DOHH2 (cell line): ENCODE results near the gene UMAD1.

Source experiments
- H3F3A ChIP-seq: fragments of 200-600 bp; sonication (generic), shearing (Covaris generic); 2 replicates; pipeline ENCODE4 v1.6.0; 2016; ENCODE audit warnings: antibody characterized with exemption, mild to moderate bottlenecking; ENCODE audit not compliant: control insufficient read depth, insufficient read depth
- H3K27ac ChIP-seq: fragments of 200-600 bp; sonication (generic); 2 replicates; pipeline ENCODE4 v1.5.1; 2014; ENCODE audit warnings: low read depth, mild to moderate bottlenecking, low read length, moderate library complexity
- H3K27me3 ChIP-seq: fragments of 200-600 bp; sonication (generic); 2 replicates; pipeline ENCODE4 v1.6.1; 2014; ENCODE audit warnings: mild to moderate bottlenecking, low read length, mixed read lengths; ENCODE audit not compliant: control insufficient read depth
- H3K36me3 ChIP-seq: fragments of 200-600 bp; sonication (generic); 2 replicates; pipeline ENCODE4 v1.6.1; 2014; ENCODE audit warnings: mild to moderate bottlenecking, low read length, moderate library complexity, mixed read lengths; ENCODE audit not compliant: control insufficient read depth
- H3K4me1 ChIP-seq: fragments of 200-600 bp; sonication (generic); 2 replicates; pipeline ENCODE4 v1.6.1; 2014; ENCODE audit warnings: mild to moderate bottlenecking, low read length, mixed read lengths; ENCODE audit not compliant: control insufficient read depth
- H3K4me2 ChIP-seq: fragments of 200-600 bp; sonication (generic); 2 replicates; pipeline ENCODE4 v1.6.0; 2014; ENCODE audit warnings: mild to moderate bottlenecking, low read length, moderate library complexity
- H3K4me3 ChIP-seq: fragments of 200-600 bp; sonication (generic); 2 replicates; pipeline ENCODE4 v1.5.1; 2014; ENCODE audit warnings: mild to moderate bottlenecking, low read length, mixed read lengths
- H3K79me2 ChIP-seq: fragments of 200-600 bp; sonication (generic); 2 replicates; pipeline ENCODE4 v1.6.1; 2014; ENCODE audit warnings: mild to moderate bottlenecking, low read length, mixed read lengths; ENCODE audit not compliant: control insufficient read depth
- H3K9me2 ChIP-seq: fragments of 200-600 bp; sonication (generic); replicated peaks from 2 replicates; pipeline ENCODE4 v1.6.1; 2014; ENCODE audit warnings: mild to moderate bottlenecking, low read length, mixed read lengths; ENCODE audit not compliant: control insufficient read depth
- H3K9me3 ChIP-seq: fragments of 200-600 bp; sonication (generic); 2 replicates; pipeline ENCODE4 v1.6.1; 2014; ENCODE audit warnings: antibody characterized with exemption, low read length, mixed read lengths; ENCODE audit not compliant: control insufficient read depth, insufficient read depth
- H4K20me1 ChIP-seq: fragments of 200-600 bp; sonication (generic); 2 replicates; pipeline ENCODE4 v1.6.0; 2014; ENCODE audit warnings: low read depth, mild to moderate bottlenecking, antibody characterized with exemption, low read length, moderate library complexity; ENCODE audit not compliant: control insufficient read depth, insufficient read depth
- EZH2phosphoT487 ChIP-seq: fragments of 200-600 bp; sonication (generic); IDR thresholded peaks from 2 replicates; pipeline ENCODE4 v1.6.1; 2017; ENCODE audit warnings: borderline replicate concordance, mild to moderate bottlenecking, antibody characterized with exemption, low read length, moderate library complexity, mixed read lengths
- TF ChIP-seq, protein P1 (sequence below): fragments of 200-600 bp; sonication (generic); IDR thresholded peaks from one replicate; pipeline ENCODE4 v1.5.1; 2014; ENCODE audit warnings: antibody characterized with exemption, mild to moderate bottlenecking, low read depth, low read length; ENCODE audit not compliant: poor library complexity, severe bottlenecking

UMAD1 gene

DNA sequence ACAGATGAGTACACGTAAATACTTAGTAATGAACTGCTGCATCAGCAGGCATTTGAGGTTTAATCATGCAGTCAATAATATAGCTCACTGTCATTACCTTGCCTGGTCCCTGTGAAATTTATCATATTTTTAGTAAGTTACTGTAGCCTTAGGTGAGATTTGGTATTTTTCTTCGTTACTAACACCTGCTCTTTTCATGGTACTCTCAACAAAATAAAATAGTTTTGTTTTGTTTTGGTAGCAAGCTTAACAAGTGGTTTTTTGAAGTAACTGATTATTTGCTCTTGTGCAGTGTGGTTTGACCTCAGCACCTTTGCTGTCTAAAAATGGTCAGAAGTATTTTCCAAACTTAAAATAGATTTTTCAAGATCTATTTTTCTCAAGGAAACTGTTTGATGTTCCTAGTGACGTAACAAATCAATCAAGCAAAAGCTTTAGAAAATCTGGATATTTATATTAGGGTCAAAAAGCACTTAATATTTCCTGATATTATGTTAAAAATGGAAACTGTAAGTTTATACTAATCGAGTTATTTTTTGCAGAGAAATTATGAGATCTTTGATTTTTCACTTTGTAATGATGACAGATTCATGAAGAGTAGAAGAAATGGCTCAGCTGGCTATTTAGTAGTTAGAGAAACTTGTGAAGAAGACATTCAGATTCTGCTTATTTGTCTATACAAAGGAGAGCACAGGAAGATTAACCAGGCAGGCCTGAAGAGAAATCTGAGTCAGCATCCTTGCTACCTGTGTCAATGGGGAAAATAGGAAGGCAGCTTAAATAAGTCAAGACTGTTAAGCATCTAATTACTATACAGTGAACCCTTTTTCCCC, 98.9 kb downstream of the UMAD1 start:
- H3K4me1 ChIP-seq, result peaks cover 16% of the 10 kb centered on the region
- no peak overlapping the region for H3K27ac ChIP-seq
- H4K20me1 ChIP-seq, result no peaks in the 10 kb centered on the region
- no peaks in the 10 kb centered on the region for H3K27me3 ChIP-seq
- H3K4me3 ChIP-seq, result no peak overlapping the region
- H3K9me2 ChIP-seq, result no peaks in the 10 kb centered on the region
- H3K4me2 ChIP-seq, result no peak overlapping the region
- TF ChIP-seq, protein P1, sequence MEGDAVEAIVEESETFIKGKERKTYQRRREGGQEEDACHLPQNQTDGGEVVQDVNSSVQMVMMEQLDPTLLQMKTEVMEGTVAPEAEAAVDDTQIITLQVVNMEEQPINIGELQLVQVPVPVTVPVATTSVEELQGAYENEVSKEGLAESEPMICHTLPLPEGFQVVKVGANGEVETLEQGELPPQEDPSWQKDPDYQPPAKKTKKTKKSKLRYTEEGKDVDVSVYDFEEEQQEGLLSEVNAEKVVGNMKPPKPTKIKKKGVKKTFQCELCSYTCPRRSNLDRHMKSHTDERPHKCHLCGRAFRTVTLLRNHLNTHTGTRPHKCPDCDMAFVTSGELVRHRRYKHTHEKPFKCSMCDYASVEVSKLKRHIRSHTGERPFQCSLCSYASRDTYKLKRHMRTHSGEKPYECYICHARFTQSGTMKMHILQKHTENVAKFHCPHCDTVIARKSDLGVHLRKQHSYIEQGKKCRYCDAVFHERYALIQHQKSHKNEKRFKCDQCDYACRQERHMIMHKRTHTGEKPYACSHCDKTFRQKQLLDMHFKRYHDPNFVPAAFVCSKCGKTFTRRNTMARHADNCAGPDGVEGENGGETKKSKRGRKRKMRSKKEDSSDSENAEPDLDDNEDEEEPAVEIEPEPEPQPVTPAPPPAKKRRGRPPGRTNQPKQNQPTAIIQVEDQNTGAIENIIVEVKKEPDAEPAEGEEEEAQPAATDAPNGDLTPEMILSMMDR, result no peak
- TF ChIP-seq EZH2phosphoT487, result no peak
- H3K79me2 ChIP-seq, result no peaks in the 10 kb centered on the region
- H3K36me3 ChIP-seq, result no peaks in the 10 kb centered on the region
- H3F3A ChIP-seq, result no peaks in the 10 kb centered on the region
- no peaks in the 10 kb centered on the region for H3K9me3 ChIP-seq

DNA sequence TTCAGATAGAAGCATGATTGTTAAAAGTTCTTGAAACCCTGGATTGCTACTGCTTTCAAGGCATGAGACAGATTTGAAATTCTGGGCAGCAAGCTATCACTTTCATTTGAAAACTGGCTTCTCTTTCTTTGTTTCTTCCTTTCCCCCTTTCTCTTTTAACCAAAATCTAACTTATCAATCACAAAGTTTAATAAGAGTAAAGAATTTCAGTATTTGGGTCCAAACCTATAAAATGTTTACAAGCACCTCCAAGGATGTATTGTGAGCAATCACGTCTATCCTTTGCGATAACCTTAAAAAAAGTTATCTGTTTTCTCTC, 99.4 kb downstream of the UMAD1 start:
- TF ChIP-seq EZH2phosphoT487, result no peak
- TF ChIP-seq, protein P1, result no peak
- H3K4me1 ChIP-seq, result peaks cover 13% of the 10 kb centered on the region
- no peaks in the 10 kb centered on the region for H3K9me3 ChIP-seq
- no peaks in the 10 kb centered on the region for H4K20me1 ChIP-seq
- no peak overlapping the region for H3K4me2 ChIP-seq
- H3K27ac ChIP-seq, result no peak overlapping the region
- H3K4me3 ChIP-seq, result no peak overlapping the region
- no peaks in the 10 kb centered on the region for H3K27me3 ChIP-seq
- H3F3A ChIP-seq, result no peaks in the 10 kb centered on the region
- H3K9me2 ChIP-seq, result no peaks in the 10 kb centered on the region
- H3K36me3 ChIP-seq, result no peaks in the 10 kb centered on the region
- H3K79me2 ChIP-seq, result no peaks in the 10 kb centered on the region

DNA sequence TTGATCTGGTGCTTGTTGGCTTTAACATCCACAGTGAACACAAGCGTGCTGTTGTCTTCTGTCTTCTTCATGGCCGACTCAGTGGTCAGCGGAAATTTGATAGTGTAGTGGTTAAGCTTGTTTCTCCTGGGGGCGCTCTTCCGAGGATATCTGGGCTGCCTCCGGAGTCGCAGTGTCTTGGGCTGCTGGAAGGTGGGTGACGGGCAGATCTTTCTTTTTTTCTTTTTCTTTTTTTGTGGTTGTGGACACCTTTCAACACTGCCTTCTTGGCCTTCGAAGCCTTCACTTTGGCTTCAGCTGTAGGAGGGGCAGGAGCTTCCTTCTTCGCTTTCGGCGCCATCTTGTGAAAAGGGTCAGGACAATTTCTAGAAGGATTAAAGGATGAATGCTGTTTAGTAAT, 101.7 kb downstream of the UMAD1 start:
- Histone ChIP-seq H3F3A (no peaks in the 10 kb centered on the region), H3K4me3 (no peak overlapping the region), H3K4me1 (peaks cover 23% of the 10 kb centered on the region), H3K27me3 (no peaks in the 10 kb centered on the region), H3K9me2 (no peaks in the 10 kb centered on the region), H3K79me2 (no peaks in the 10 kb centered on the region), H3K27ac (no peak overlapping the region), H3K36me3 (no peaks in the 10 kb centered on the region), H4K20me1 (no peaks in the 10 kb centered on the region), H3K9me3 (no peaks in the 10 kb centered on the region), H3K4me2 (no peak overlapping the region)
- TF ChIP-seq, protein P1, result no peak
- TF ChIP-seq EZH2phosphoT487, result no peak
